Breast epithelium (tissue), 3 donors: ENCODE data around the gene SLC9A3.

Experiments used
- CTCF ChIP-seq, 3 donors: fragments of 450-650 bp; IDR thresholded peaks; one replicate each; pipeline ENCODE4 v1.5.1; 2016 to 2017; ENCODE audit warnings: antibody characterized with exemption in 3 of 3, mild to moderate bottlenecking in 3 of 3, moderate library complexity in 3 of 3
- POLR2A ChIP-seq: fragments of 450-650 bp; IDR thresholded peaks from one replicate; pipeline ENCODE4 v1.6.1; 2016; ENCODE audit warnings: antibody characterized with exemption, mild to moderate bottlenecking, moderate library complexity
- POLR2AphosphoS5 ChIP-seq, 3 donors: sonication (generic); formaldehyde crosslinking; IDR thresholded peaks; one replicate each; pipeline ENCODE4 v1.6.1; 2017; ENCODE audit warnings: antibody characterized with exemption in 3 of 3

- TF ChIP-seq POLR2A (no peak), CTCF (IDR thresholded peaks at IDR 0.05) (no peak), POLR2AphosphoS5 (IDR thresholded peaks at IDR 0.05) (no peak)
These were observed 9.2 kb upstream of the SLC9A3 start for GRCh38 chr5:533243-533954.
